HCT116 (cell line): Measurements from ENCODE around the gene USP36. TPM values are rescaled to one million over a fixed set of nuclear protein-coding genes. Genes with fewer than 3 reads are reported as not detected.

ENCODE experiments used
- ATAC-seq: fragments of 200-7000 bp; cut with Tn5 transposase; 2 replicates; pipeline ENCODE4 v1.9.1; 2020; ENCODE audit warnings: mild to moderate bottlenecking, moderate library complexity
- BruUV-seq: library from RNA; stranded (reverse); fragments of 400-500 nt; replicated peaks from 2 replicates; lab custom pipeline; 2021; lab: Mats Ljungman, UMichigan
- CTCF ChIA-PET: fragments of 300-600 bp; sonication (Branson Sonifier 250); formaldehyde crosslinking; loops from one replicate; lab custom pipeline; 2021; ENCODE audit warnings: antibody characterized with exemption; lab: Charles Lee
- POLR2A ChIA-PET: fragments of 300-600, 350-600 bp; sonication (Branson Sonifier 250); formaldehyde crosslinking; loops from one replicate; lab custom pipeline; 2021; ENCODE audit warnings: antibody characterized with exemption; lab: Charles Lee
- RAD21 ChIA-PET, 2 experiments: fragments of 300-600 bp; sonication (Branson Sonifier 250); formaldehyde crosslinking; loops; one replicate each; lab custom pipeline; 2023; ENCODE audit warnings: low total read pairs in 2 of 2; ENCODE audit not compliant: uncharacterized antibody in 2 of 2, unreplicated experiment in 2 of 2, low non-redundant PET in 1 of 2; lab: Charles Lee
- DNase-seq: peaks from one replicate; pipeline ENCODE4 v3.0.0-alpha.2; 2010; ENCODE audit warnings: low read depth, low spot score
- H2AFZ ChIP-seq: fragments of 200-600 bp; shearing (Covaris generic), sonication (generic); 2 replicates; pipeline ENCODE4 v1.6.1; 2017; ENCODE audit warnings: low read depth, mixed run types, mixed read lengths, antibody characterized with exemption, low read length; ENCODE audit not compliant: poor library complexity, severe bottlenecking
- H3K27ac ChIP-seq: 2 replicates; pipeline ENCODE4 v1.5.1; 2012; ENCODE audit warnings: low read depth, low read length
- H3K27me3 ChIP-seq: fragments of 200-600 bp; sonication (generic); 2 replicates; pipeline ENCODE4 v1.6.1; 2016; ENCODE audit warnings: mixed run types, low read length, mixed read lengths; ENCODE audit not compliant: insufficient read depth
- H3K36me3 ChIP-seq, 2 experiments: fragments of 200-500 bp in 1 of 2; fragments of 200-600 bp in 1 of 2; sonication (Bioruptor generic) in 1 of 2; sonication (generic) in 1 of 2; 2 replicates each; pipeline versions ENCODE4 v1.5.1 to v1.6.1; 2014 to 2016; ENCODE audit warnings: low read length in 2 of 2, inconsistent platforms in 1 of 2, mixed read lengths in 1 of 2, mixed run types in 1 of 2; ENCODE audit not compliant: insufficient read depth in 2 of 2, control insufficient read depth in 1 of 2
- H3K4me1 ChIP-seq, 2 experiments: fragments of 200-600 bp in 1 of 2; sonication (generic) in 1 of 2; 2 replicates each; pipeline versions ENCODE4 v1.5.1 to v1.6.1; 2012 to 2017; ENCODE audit warnings: low read length in 2 of 2, inconsistent platforms in 1 of 2, mild to moderate bottlenecking in 1 of 2, mixed read lengths in 1 of 2, mixed run types in 1 of 2, moderate library complexity in 1 of 2; ENCODE audit not compliant: insufficient read depth in 2 of 2, control insufficient read depth in 1 of 2
- H3K4me2 ChIP-seq: fragments of 200-600 bp; sonication (generic); 2 replicates; pipeline ENCODE4 v1.6.1; 2017; ENCODE audit warnings: mixed run types, low read length, mixed read lengths
- H3K4me3 ChIP-seq, 2 experiments: fragments of 200-600 bp in 1 of 2; sonication (generic) in 1 of 2; replicated peaks in 1 of 2; 2 replicates each; pipeline ENCODE4 v1.5.1; 2011 to 2016; ENCODE audit warnings: low read length in 2 of 2, control low read depth in 1 of 2, low read depth in 1 of 2, mild to moderate bottlenecking in 1 of 2, mixed read lengths in 1 of 2, mixed run types in 1 of 2
- H3K79me2 ChIP-seq: fragments of 200-600 bp; sonication (generic); 2 replicates; pipeline ENCODE4 v1.6.1; 2017; ENCODE audit warnings: mild to moderate bottlenecking, mixed run types, low read length, moderate library complexity, mixed read lengths; ENCODE audit not compliant: insufficient read depth
- H3K9ac ChIP-seq: fragments of 200-600 bp; sonication (generic); 2 replicates; pipeline ENCODE4 v1.6.1; 2016; ENCODE audit warnings: low read length, mixed read lengths
- H3K9me2 ChIP-seq: fragments of 200-600 bp; sonication (generic), shearing (Covaris generic); 2 replicates; pipeline ENCODE4 v1.6.1; 2017; ENCODE audit warnings: mixed run types, mild to moderate bottlenecking, moderate library complexity; ENCODE audit not compliant: insufficient read depth
- H3K9me3 ChIP-seq, 2 experiments: fragments of 200-500 bp in 1 of 2; fragments of 200-600 bp in 1 of 2; sonication (Bioruptor generic) in 1 of 2; sonication (generic) in 1 of 2; 2 replicates each; pipeline ENCODE4 v1.6.1; 2014 to 2017; ENCODE audit warnings: low read length in 2 of 2, mixed read lengths in 2 of 2, inconsistent platforms in 1 of 2, low read depth in 1 of 2, mild to moderate bottlenecking in 1 of 2, mixed run types in 1 of 2, moderate library complexity in 1 of 2; ENCODE audit not compliant: control insufficient read depth in 1 of 2, insufficient read depth in 1 of 2
- H4K20me1 ChIP-seq: fragments of 200-600 bp; sonication (generic), shearing (Covaris generic); 2 replicates; pipeline ENCODE4 v1.6.1; 2017; ENCODE audit warnings: mixed run types, mild to moderate bottlenecking, moderate library complexity; ENCODE audit not compliant: insufficient read depth
- CEBPB ChIP-seq: IDR thresholded peaks from 2 replicates; pipeline ENCODE4 v1.6.1; 2012; ENCODE audit warnings: low read depth
- MAX ChIP-seq: IDR thresholded peaks from 2 replicates; pipeline ENCODE4 v1.6.1; 2012
- POLR2A ChIP-seq: IDR thresholded peaks from 2 replicates; pipeline ENCODE4 v1.7.0; 2011; ENCODE audit warnings: borderline replicate concordance; ENCODE audit not compliant: insufficient read depth, insufficient read length; ENCODE audit errors: extremely low read depth
- REST ChIP-seq: IDR thresholded peaks from 2 replicates; pipeline ENCODE4 v1.6.1; 2012; ENCODE audit warnings: low read depth
- TCF7L2 ChIP-seq: IDR thresholded peaks from 2 replicates; pipeline ENCODE4 v1.7.0; 2011; ENCODE audit warnings: borderline replicate concordance, inconsistent platforms; ENCODE audit not compliant: insufficient read depth, insufficient read length; ENCODE audit errors: extremely low read depth
- YY1 ChIP-seq: IDR thresholded peaks from 2 replicates; pipeline ENCODE4 v1.6.1; 2011; ENCODE audit warnings: low read length, low read depth, moderate library complexity, mild to moderate bottlenecking; ENCODE audit not compliant: insufficient replicate concordance; ENCODE audit errors: extremely low read depth
- ZNF274 ChIP-seq: fragments of 200-500 bp; sonication (Bioruptor generic); IDR thresholded peaks from 2 replicates; pipeline ENCODE4 v1.6.1; 2014; ENCODE audit warnings: mild to moderate bottlenecking, low read depth, low read length, inconsistent platforms
- intact Hi-C: fragments of 100-400 bp; cut with micrococcal nuclease; formaldehyde crosslinking; loops from 2 replicates; pipeline ENCODE4 v1.10.0; 2022
- total RNA-seq: library from RNA; stranded (reverse); gene quantifications from one replicate; pipeline ENCODE4 v1.2.1, GENCODE V29; 2021; ENCODE audit not compliant: unreplicated experiment
- TF ChIP-seq, protein P1 (sequence below): IDR thresholded peaks from 2 replicates; pipeline ENCODE4 v1.6.1; 2011; ENCODE audit warnings: mild to moderate bottlenecking, low read length, moderate library complexity; ENCODE audit not compliant: insufficient replicate concordance; ENCODE audit errors: extremely low read depth

USP36 gene
- total RNA-seq, 1 experiment from 2014 or later, result 104 TPM

DNA sequence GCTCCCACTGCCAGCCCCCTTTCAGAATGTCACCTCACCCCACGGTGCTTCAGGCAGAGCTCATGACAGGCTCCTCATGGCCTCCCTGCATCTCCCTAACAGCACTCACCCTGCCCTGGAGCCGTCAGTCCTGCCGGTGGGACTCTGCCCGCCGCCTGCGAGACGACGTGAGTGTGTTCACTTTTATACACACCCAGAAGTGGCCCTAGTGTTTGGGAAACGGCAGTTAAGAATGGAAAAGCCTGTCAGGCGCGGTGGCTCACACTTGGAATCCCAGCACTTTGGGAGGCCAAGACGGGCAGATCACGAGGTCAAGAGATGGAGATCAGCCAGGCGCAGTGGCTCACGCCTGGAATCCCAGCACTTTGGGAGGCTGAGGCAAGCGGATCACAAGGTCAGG, 46.2 kb downstream of the USP36 start:
- BruUV-seq, result no TSS peak
- TF ChIP-seq, protein P1, sequence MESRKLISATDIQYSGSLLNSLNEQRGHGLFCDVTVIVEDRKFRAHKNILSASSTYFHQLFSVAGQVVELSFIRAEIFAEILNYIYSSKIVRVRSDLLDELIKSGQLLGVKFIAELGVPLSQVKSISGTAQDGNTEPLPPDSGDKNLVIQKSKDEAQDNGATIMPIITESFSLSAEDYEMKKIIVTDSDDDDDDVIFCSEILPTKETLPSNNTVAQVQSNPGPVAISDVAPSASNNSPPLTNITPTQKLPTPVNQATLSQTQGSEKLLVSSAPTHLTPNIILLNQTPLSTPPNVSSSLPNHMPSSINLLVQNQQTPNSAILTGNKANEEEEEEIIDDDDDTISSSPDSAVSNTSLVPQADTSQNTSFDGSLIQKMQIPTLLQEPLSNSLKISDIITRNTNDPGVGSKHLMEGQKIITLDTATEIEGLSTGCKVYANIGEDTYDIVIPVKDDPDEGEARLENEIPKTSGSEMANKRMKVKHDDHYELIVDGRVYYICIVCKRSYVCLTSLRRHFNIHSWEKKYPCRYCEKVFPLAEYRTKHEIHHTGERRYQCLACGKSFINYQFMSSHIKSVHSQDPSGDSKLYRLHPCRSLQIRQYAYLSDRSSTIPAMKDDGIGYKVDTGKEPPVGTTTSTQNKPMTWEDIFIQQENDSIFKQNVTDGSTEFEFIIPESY, result no peak
- no peak for TF ChIP-seq TCF7L2
- TF ChIP-seq POLR2A, result no peak

DNA sequence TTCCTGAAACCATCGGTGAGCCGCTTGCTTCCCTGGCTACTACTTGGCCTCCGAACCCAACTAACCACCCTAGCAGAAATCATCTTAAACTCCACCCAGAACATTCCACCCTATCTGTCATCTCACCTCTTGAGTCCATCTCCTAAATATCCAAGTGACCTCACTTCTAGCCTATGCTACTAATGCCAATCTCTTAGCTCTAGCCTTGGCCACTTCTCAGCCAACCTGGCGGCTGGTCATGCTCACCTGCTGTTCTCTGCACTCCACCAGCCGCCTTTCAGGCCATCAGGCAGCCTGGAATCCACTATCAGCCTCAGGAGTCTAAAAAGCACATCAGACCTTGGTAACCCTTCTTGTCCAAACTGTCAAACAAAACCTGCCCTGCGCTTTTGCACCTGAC, 46.6 kb downstream of the USP36 start:
- ATAC-seq, result no peak
- TF ChIP-seq YY1, result no peak
- TF ChIP-seq ZNF274, result no peak
- TF ChIP-seq CEBPB, result no peak
- no peak for TF ChIP-seq REST
- TF ChIP-seq MAX, result no peak
- Histone ChIP-seq H3K27me3 (no peaks in the 10 kb centered on the region), H4K20me1 (peaks cover 9% of the 10 kb centered on the region; the same call in 1 of the 2 replicates), H2AFZ (no peak overlapping the region), H3K4me2 (no peak overlapping the region), H3K4me3 (no peak overlapping the region), H3K27ac (no peak overlapping the region), H3K4me1 (0 out of 4 replicates have a peak, but pooled peaks cover 0 to 3% of the 10 kb centered on the region in 2 experiments), H3K9me2 (no peaks in the 10 kb centered on the region), H3K79me2 (peaks cover 8% of the 10 kb centered on the region; the same call in 1 of the 2 replicates), H3K9me3 (no peaks in the 10 kb centered on the region), H3K36me3 (peaks cover 37 to 47% of the 10 kb centered on the region in 2 experiments), H3K9ac (no peak overlapping the region)
- no peak for DNase-seq
- no TSS peak for BruUV-seq
- RAD21 ChIA-PET, result no interaction called here
- intact Hi-C loops, result no loop called here
- CTCF ChIA-PET, result no interaction called here
- POLR2A ChIA-PET, result no interaction called here

More for the DNA sequence above, 46.2 kb downstream of the USP36 start:
- ChIA-PET CTCF (no interaction called here), POLR2A (no interaction called here), RAD21 (no interaction called here)
- no peak overlapping the region for H3K9ac ChIP-seq
- H4K20me1 ChIP-seq, result peaks cover 14% of the 10 kb centered on the region; the same call in 1 of the 2 replicates
- 0 out of 4 replicates have a peak, but pooled peaks cover 0 to 3% of the 10 kb centered on the region in 2 experiments for H3K4me1 ChIP-seq
- no peak for DNase-seq
- H3K9me2 ChIP-seq, result no peaks in the 10 kb centered on the region
- ATAC-seq, result no peak
- H3K27me3 ChIP-seq, result no peaks in the 10 kb centered on the region
- intact Hi-C loops, result no loop called here
- H3K27ac ChIP-seq, result no peak overlapping the region
- no peak overlapping the region for H3K4me3 ChIP-seq
- H3K79me2 ChIP-seq, result peaks cover 12% of the 10 kb centered on the region; the same call in 1 of the 2 replicates
- no peak overlapping the region for H2AFZ ChIP-seq
- no peaks in the 10 kb centered on the region for H3K9me3 ChIP-seq
- H3K36me3 ChIP-seq, result peaks cover 39 to 51% of the 10 kb centered on the region in 2 experiments
- H3K4me2 ChIP-seq, result no peak overlapping the region
